GM21825 (cell line): Measurements from ENCODE around the gene IL4R.
"Not testable (repeated sequence)": the region's sequence is repeated elsewhere in the genome, so short reads cannot be mapped to it uniquely, and the experiment has no call there.

Source experiments
- ATAC-seq: cut with Tn5 transposase; IDR thresholded peaks from one replicate; pipeline ENCODE4 v1.9.1; 2021; ENCODE audit warnings: mild to moderate bottlenecking, moderate library complexity; ENCODE audit not compliant: unreplicated experiment

IL4R gene

DNA sequence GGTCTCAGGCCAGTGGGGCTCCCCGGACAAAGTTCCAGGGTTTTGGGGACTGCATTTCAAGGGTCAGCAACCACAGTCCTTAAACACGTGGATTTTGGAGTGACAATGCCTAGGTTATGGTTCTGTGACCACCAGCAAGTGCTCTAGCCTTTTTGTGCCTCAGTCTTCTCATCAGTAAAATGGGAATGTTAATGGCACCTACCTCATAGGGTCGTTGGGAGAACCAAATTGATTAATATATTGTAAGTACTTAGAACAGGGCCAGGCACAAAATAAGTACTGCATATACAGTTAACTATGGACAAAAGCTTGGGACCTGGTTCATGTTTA lies 13.8 kb downstream of the IL4R start:
- no peak for ATAC-seq

DNA sequence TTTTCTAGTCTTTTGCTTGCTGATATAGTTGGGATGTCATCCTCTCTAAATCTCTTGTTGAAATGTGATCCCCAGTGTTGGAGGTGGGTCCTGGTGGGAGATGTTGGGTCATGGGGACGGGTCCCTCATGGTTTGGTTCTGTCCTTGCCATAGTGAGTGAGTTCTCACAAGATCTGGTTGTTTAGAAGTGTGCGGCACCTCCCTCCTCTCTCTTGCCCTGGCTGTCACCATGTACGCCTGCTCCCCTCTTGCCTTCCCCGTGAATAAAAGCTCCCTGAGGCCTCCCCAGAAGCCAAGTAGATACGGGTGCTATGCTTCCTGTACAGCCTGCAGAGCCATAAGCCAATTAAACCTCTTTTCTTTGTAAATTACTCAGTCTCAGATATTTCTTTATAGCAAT lies 15.2 kb downstream of the IL4R start:
- no peak for ATAC-seq

DNA sequence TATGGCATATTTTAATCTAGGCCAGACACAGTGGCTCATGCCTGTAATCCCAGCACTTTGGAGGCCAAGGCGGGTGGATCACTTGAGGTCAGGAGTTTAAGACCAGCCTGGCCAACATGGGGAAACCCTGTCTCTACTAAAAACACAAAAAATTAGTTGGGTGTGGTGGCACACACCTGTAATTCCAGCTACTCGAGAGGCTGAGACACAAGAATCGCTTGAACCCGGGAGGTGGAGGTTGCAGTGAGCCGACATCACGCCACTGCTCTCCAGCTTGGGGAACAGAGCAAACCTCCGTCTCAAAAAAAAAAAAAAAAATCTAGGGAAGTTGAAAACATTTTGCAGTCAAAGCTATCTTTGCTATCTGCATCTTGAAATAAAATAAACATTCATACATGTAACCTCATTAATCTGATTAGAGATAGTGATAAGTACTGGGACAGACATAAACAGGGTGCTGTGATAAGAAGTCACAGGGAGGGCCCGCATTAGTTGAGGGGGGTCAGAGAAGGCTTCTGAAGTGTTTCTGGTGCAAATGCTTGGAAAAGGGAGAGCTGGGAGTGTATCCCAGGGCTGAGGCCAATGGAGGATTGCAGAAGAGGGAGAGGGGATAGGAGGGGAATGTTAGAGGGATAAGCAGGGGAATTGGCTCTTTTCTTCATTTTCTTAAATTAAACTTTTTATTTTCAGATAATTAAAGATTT lies 15.8 kb downstream of the IL4R start:
- not testable (repeated sequence) for ATAC-seq

GRCh38 chr16:27330542-27330941 lies 16.8 kb downstream of the IL4R start:
- ATAC-seq: no peak

DNA sequence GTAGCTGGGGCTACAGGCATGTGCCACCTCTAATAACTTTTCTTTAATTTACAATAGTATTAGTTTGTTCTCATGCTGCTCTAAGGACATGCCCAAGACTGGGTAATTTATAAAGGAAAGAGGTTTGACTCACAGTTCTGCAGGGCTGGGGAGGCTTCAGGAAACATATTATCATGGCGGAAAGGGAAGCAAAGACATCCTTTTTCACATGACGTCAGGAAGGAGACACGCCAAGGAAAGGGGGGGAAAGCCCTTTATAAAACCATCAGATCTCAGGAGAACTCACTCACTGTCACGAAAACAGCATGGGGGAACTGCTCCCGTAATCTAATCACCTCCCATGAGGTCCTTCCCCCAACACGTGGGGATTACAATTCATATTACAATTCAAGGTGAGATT lies 18.3 kb downstream of the IL4R start:
- no peak for ATAC-seq

DNA sequence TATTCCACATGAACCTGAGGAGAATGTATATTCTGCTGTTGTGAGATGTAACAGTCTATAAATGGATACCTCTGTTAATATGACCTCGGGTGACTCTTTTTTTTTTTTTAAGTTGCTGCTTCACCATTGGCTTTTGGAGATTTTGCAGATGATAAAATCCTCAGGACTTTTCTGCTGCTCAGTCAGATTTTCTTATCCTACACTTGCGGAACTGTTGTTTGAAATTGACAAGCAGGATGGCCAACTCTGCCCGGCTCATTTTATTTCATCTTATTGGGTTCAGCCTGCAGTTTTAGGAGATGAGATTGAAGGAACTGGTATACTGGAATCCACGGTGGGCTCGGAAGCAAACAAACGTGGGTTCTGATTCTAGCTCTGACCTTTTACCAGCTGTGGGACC lies 19.3 kb downstream of the IL4R start:
- no peak for ATAC-seq

- ATAC-seq: no peak
Measured at GRCh38 chr16:27333549-27333948, 19.8 kb downstream of the IL4R start.

DNA sequence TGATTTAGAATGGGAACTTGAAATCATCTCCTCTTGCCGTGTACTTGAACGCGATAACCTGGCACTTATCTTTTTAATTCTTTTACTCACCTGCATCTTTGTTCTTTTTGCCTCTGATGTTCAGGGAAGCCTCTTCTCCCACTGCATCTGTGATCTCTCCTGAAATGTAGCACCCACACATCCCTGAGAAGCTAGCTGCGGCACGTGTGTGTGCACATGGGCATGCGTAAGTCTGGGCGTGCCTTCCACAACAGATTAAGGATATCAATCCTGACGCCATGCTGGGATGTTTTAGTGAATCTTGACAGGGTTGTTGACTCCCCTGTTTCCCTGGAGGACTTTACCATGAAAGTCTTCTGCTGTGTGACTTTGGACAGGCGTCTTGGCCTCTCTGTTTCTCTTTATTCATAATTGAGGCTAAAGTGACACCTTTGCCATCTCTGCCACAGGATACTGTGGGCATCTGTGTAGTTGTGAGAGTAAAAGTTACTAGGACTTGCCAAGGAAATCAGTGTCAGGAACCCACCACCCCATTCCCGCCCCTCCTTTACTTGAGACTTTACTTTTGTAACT lies 20.5 kb downstream of the IL4R start:
- ATAC-seq: no peak

DNA sequence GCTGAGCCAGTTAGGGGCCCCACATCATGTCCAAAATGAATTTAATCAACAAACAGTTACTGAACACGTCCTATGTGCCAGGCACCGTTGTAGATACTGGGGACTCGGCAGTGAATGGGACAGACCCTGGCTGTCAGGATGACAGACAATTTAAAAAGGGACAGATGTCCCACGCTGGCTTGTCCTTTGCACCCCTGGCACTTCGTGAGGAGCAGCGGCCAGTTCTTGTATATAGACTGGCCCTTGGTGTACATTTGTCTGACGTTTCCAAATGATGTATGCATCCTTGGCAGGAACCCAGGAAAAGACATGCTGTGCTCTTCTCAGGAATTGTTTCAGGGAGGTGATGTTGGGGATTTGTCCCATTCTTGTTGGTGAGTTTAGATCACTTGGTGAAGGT lies 21.1 kb downstream of the IL4R start:
- ATAC-seq: no peak

GRCh38 chr16:27335349-27336053 lies 21.7 kb downstream of the IL4R start:
- ATAC-seq: no peak

- ATAC-seq: no peak
Measured at GRCh38 chr16:27337024-27337423, 23.2 kb downstream of the IL4R start.

DNA sequence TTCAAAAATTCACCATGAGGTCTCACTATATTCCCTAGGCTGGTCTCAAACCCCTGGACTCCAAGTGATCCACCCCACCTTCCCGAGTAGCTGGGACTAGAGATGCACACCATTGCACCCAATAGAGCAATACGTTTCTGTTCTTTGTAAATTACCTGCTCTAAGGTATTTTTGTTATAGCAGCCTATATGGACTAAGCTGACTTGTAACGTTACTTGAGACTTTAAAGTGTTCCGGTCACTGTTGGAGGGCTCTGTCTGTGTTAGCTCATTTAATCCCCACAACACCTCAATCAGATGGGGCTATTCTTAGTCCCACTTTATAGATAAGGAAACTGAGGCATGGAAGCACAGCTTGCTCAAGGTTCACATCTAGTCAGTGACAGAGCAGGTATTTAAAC lies 25.4 kb downstream of the IL4R start:
- ATAC-seq: no peak

GRCh38 chr16:27340654-27341053 lies 26.9 kb downstream of the IL4R start:
- ATAC-seq: no peak

- no peak for ATAC-seq
Measured at GRCh38 chr16:27341549-27341948, 27.8 kb downstream of the IL4R start.

DNA sequence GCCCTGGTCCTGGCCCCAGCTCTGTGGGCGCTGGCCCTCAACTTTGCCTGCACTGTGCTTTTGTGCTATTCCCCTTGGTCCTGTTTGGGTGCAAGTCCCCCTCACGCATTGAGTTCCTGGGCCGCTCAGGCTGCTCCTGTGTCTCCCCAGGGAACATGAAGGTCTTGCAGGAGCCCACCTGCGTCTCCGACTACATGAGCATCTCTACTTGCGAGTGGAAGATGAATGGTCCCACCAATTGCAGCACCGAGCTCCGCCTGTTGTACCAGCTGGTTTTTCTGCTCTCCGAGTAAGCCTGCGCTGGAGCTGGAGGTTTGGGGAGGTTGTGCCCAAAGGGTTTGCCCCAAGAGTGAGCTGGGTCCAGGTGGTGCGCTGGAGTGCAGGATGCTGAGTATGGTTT lies 28.2 kb downstream of the IL4R start:
- ATAC-seq: no peak

- no peak for ATAC-seq
Measured at GRCh38 chr16:27344721-27345120, 30.9 kb downstream of the IL4R start.

GRCh38 chr16:27345201-27345600 lies 31.4 kb downstream of the IL4R start:
- ATAC-seq: no peak

DNA sequence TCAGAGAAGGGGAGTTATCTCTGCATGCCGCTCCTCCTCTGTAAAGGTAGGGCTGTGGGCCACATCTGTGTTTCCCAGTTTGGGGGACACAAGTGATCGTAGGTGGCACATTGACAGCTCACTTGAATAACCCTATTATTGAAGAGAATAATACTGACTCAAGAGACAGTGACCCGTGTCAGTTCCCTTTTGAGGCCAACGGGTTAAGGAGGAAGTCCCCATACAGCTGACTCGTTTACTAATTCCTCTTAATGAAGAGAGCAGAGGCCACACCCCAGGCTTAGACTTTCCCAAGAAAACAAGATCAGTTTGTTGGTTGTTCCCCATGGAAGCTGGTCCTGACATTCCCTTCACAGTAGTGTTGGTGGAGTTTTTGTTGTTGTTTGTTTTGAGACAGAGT lies 33.0 kb downstream of the IL4R start:
- ATAC-seq: no peak

DNA sequence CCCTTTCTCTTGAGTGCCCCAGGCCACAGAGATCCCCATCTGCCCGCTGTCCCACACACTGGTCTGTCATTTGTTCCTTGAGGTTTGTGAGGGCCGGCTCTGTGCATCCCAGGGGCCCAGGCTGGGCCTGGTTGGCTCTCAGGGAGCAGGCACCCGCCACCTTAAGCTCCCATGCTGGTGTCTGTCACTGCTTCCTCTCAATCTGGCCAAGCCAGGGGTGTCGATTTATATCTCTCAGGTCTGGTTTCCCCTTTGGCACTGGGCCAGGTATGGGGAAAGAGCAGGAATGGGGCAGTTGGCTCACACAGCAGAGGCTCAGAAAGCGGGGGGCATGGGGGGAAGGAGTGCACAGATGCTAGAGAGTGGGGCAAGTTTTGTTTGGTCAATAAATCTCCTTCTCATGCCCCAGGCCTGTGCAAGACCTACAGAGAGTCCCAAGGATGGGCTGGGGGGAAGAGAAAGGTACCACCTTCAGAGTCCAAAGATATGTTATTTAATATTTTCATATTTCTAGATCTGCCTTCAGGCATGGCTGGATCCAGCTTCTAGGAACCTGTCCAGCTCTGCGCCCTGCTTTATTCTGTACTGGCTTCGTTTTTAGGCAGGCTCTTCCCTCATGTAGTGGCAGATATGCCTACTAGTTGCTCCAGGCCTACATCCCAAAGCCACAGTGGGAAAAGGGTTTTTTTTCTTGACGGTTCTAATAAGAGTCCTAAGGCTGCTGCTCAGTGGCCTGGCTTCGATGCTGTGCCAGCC lies 34.3 kb downstream of the IL4R start:
- ATAC-seq: no peak

- ATAC-seq: no peak
Measured at GRCh38 chr16:27349276-27349675, 35.5 kb downstream of the IL4R start.

- ATAC-seq: no peak
Measured at GRCh38 chr16:27350006-27350405, 36.2 kb downstream of the IL4R start.

DNA sequence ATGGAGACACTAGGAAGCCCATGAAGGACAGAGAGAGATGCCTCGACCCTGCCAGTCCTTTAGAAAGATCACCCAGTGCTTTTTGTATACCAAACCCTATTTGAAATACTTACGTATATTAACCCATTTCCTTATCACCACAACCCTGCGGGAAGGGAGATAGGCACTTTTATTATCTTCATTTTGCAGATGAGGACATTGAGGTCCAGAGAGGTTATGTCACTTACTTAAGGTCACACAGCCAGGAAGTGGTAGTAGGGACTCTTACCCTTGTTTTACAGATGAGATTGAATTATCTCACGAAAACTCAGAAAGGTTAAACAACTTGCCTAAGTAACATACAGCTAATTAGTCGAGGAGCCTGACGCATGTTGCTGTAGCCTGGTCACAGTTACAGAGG lies 38.2 kb downstream of the IL4R start:
- no peak for ATAC-seq
